GM12892 (cell line): Measurements from ENCODE around the gene PCDH15.
"Not testable (repeated sequence)": the region's sequence is repeated elsewhere in the genome, so short reads cannot be mapped to it uniquely, and the experiment has no call there.

Source experiments
- DNase-seq: peaks from one replicate; pipeline ENCODE4 v3.0.0; 2011; ENCODE audit not compliant: insufficient read length
- FAIRE-seq: peaks from 2 replicates; lab custom pipeline; 2011; peaks lifted over from hg19 to GRCh38; lab: Jason Lieb, UNC
- POLR2A ChIP-seq: IDR thresholded peaks from 2 replicates; pipeline ENCODE4 v1.6.1; 2011; ENCODE audit warnings: low read depth, low read length, control low read depth
- POLR2AphosphoS5 ChIP-seq: IDR thresholded peaks from 2 replicates; pipeline ENCODE4 v1.6.1; 2011; ENCODE audit warnings: low read depth, low read length, control low read depth
- TAF1 ChIP-seq: IDR thresholded peaks from 2 replicates; pipeline ENCODE4 v1.6.1; 2011; ENCODE audit warnings: low read depth, mild to moderate bottlenecking, control low read depth, low read length, borderline replicate concordance

Gene PCDH15

DNA sequence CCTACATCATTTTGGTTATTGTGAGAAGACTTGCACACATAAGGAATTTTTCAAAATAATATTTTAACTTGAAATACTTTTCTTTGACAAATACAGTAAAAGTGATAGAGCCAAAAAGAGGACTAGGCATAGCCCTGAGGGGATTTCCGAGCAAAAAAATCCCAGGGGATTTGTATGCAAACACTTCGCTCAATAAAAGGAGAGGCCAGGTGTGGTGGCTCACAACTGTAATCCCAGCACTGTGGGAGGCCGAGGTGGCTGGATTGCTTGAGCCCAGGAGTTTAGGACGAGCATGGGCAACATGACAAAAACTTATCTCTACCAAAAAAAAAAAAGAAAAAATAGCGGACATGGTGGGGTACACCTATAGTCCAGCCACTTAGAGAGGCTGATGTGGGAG lies 193.0 kb downstream of the PCDH15 start:
- DNase-seq (no peak), FAIRE-seq (no peak)
- TF ChIP-seq POLR2A, result no peak
- no peak for TF ChIP-seq TAF1
- no peak for TF ChIP-seq POLR2AphosphoS5

GRCh38 chr10:54594289-54594688 lies 206.7 kb downstream of the PCDH15 start:
- DNase-seq (no peak), FAIRE-seq (no peak)
- no peak for TF ChIP-seq POLR2A
- TF ChIP-seq TAF1, result no peak
- no peak for TF ChIP-seq POLR2AphosphoS5

DNA sequence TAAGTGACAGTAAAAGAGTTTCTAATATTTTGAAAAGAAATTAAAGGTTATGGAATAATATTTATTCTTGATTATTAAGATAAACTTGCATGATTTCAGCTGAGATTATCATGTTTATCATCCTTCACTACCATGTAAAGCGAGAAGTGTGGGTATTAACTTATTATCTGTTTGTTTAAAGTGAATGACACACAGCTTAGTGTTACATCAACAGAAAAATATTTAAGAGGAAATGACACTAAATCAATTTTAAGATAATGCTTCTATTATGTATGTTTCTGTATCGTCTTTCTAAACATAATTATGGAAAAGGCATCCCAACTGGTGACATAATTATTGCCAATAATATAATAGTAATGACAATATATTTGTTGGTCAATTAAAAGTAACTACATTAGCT lies 213.1 kb downstream of the PCDH15 start:
- TF ChIP-seq POLR2A, result no peak
- TF ChIP-seq TAF1, result no peak
- no peak for TF ChIP-seq POLR2AphosphoS5
- FAIRE-seq (no peak), DNase-seq (no peak)

- TF ChIP-seq POLR2AphosphoS5 (no peak), POLR2A (no peak), TAF1 (no peak)
- DNase-seq (no peak), FAIRE-seq (no peak)
Measured at GRCh38 chr10:54585572-54585971, 215.5 kb downstream of the PCDH15 start.

DNA sequence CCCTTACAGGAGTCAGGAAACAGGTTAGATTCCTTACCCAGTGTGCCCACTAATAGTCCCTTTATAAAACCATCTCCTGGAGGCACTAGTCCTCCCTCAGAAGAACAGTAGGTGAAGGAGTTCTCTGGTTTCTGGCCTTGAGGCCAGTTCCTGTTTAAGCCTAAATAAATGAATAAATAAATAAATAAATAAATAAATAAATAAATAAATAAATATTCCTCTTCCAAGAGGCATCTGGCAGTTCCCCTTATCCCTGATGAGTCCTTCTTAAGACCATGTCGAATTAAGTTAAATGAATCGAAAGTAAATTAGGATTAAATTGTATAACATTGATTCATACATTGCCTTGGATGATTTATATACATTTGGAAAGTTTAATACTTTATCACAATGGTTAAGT lies 223.3 kb downstream of the PCDH15 start:
- DNase-seq, result no peak
- TF ChIP-seq POLR2A, result no peak
- no peak for TF ChIP-seq TAF1
- no peak for TF ChIP-seq POLR2AphosphoS5
- no peak for FAIRE-seq

DNA sequence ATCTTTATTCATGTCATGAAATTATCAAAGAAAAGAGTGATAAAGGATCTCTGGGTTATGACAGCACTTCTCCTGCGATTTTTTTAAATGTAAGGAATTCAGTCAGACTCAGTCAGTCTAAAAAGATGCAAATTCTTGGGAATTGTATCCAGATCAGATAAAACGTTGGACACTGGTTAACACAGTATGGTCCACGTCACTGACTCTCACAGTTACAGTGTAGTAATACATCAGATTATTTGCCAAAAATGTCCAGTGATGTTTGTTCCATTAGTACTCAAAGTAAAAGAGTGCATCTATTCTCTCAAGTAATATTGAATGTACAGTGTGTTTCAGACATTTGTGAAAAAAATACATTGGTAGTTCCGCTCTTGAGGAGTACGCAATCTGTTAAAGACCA lies 224.5 kb downstream of the PCDH15 start:
- FAIRE-seq (no peak), DNase-seq (no peak)
- TF ChIP-seq TAF1 (no peak), POLR2A (no peak), POLR2AphosphoS5 (no peak)

DNA sequence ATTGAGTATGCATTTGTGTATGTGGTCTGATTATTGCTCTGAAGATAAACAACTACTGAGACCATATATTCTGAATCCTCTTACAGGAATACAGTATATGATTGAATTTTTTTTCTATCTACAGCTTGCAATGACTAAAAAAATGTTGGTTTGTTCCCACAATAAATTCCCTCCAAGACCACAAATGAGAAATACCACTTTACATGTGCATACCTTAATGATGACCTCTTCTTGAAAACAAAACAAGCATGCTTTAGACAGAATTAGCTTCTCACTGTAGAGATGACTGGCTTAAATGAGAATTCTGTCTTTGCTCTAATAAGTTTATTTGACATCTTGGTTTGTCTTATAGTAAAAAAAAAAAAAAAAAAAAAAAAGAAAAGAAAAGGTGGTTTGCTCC lies 241.5 kb downstream of the PCDH15 start:
- no peak for FAIRE-seq
- TF ChIP-seq TAF1, result no peak
- no peak for DNase-seq

GRCh38 chr10:54554028-54554427 lies 247.0 kb downstream of the PCDH15 start:
- TF ChIP-seq POLR2AphosphoS5, result no peak
- TF ChIP-seq POLR2A, result no peak
- no peak for TF ChIP-seq TAF1

DNA sequence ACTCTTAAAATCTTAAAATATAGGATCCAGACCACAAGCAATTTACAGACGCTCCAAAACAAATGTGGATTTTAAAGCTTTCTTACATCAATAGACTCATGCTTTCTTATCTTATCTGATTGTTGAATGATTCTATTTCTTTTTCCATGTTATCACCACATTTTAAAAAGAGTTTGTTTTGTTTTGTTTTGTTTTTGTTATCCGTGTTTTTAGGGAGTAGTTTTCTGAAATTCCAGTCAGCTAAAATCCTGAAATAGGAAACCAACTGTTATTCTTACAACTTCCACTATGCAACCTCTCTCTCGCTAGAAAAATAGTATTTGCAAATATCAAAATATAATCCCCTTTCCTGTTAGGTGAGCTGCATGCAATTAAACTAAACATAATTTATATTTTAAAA lies 251.0 kb downstream of the PCDH15 start:
- TF ChIP-seq TAF1 (no peak), POLR2AphosphoS5 (no peak), POLR2A (no peak)
- DNase-seq, result no peak
- no peak for FAIRE-seq

More at GRCh38 chr10:54554028-54554427, 247.0 kb downstream of the PCDH15 start:
- FAIRE-seq (no peak), DNase-seq (no peak)

- FAIRE-seq, result no peak
- TF ChIP-seq TAF1 (no peak), POLR2AphosphoS5 (no peak), POLR2A (no peak)
- DNase-seq, result no peak
Measured at GRCh38 chr10:54531296-54531695, 269.7 kb downstream of the PCDH15 start.

GRCh38 chr10:54530299-54530698 lies 270.7 kb downstream of the PCDH15 start:
- TF ChIP-seq POLR2A, result no peak
- TF ChIP-seq TAF1, result no peak
- no peak for TF ChIP-seq POLR2AphosphoS5
- no peak for DNase-seq
- FAIRE-seq, result no peak

- no peak for FAIRE-seq
- TF ChIP-seq POLR2A (no peak), POLR2AphosphoS5 (no peak), TAF1 (no peak)
Measured at GRCh38 chr10:54525816-54526215, 275.2 kb downstream of the PCDH15 start.

DNA sequence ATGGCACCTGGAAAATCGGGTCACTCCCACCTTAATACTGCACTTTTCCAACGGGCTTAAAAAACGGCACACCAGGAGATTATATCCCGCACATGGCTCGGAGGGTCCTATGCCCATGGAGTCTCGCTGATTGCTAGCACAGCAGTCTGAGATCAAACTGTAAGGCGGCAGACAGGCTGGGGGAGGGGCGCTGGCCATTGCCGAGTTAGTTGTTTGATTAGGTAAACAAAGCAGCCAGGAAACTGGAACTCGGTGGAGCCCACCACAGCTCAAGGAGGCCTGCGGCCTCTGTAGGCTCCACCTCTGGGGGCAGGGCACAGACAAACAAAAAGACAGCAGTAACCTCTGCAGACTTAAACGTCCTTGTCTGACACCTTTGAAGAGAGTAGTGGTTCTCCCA lies 285.8 kb downstream of the PCDH15 start:
- not testable (repeated sequence) for FAIRE-seq, DNase-seq

More at GRCh38 chr10:54525816-54526215, 275.2 kb downstream of the PCDH15 start:
- DNase-seq, result no peak

DNA sequence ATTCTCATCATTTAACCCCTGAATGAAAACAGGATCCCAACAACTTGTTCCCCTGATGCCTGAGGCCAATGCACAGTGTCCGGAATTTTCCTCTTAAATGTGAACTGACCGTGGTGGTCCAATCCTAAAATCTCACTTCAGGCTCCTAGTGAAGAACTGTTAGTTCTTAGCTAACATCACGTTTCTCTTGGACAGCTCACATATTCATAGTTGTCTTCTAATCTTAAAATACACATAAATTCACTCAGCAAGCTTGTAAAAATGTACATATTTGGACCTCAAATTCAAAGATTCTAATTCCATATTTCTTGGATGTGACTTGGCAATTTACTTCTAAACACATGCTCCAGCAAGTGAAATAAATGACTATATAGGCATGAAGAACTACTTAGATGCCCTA lies 297.2 kb downstream of the PCDH15 start:
- FAIRE-seq, result no peak
- DNase-seq, result no peak
- TF ChIP-seq POLR2AphosphoS5 (no peak), POLR2A (no peak), TAF1 (no peak)
